ENCODE measurements around the gene CCDC106.
A peak's percentile ranks its signal among the peaks of the same experiment; 100 is the strongest.

Gene CCDC106

DNA sequence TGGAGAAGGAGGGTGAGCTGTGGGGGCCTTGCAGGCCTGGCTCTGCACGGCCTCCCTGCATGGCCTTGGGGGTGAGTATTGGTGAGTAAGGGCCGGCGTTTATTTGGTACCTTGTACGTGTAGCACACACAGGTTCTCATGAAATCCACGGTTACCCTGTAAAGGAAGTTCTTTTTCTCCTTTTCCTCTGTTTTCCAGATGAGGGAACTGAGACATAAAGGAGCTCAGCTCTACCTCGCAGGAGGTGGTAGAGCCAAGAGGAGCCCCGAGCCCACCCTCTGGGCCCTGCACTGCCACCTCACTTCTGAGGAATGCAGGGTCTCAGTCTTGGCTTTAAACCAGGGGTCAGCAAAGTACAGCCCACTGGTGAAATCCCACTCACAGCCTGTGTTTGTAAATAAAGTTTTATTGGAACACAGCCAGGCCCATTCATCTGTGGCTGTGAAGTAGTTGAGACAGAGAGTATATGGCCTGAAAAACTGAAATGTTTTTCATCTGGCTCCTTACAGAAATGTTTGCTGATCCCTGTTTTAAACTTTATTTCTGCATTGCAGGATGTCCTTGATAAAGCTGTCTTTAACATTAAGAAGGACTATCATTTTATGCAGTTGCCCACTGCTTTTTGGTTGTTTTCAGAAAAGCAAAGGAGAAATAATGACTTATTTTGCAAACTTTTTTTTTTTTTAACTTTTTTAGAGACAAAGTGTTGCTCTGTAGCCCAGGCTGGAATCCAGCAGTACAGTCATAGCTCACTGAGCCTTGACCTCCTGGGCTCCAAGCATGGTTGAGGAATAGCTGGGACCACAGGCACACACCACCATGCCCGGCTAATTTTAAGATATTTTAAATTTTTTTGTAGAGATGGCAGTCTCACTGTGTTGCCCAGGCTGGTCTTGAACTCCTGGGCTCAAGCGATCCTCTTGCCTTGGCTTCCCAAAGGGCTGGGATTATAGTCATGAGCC lies 33.4 kb downstream of the CCDC106 start:
- no peaks in the 10 kb centered on the region for H3K9me3 Mint-ChIP-seq
- no peak for DNase-seq (ENCODE audit: low spot score in 2 of 2)
- no peaks in the 10 kb centered on the region for H3K27me3 Mint-ChIP-seq
- ATAC-seq (replicated peaks; ENCODE audit: extremely low read depth, poor library complexity, severe bottlenecking): no peak
- H3K4me3 Mint-ChIP-seq: no peak overlapping the region
- H3K27ac Mint-ChIP-seq (ENCODE audit: low read depth): no peak overlapping the region
- H3K4me1 Mint-ChIP-seq: peaks cover 46% of the 10 kb centered on the region
- peaks cover 20% of the 10 kb centered on the region for H3K36me3 Mint-ChIP-seq (ENCODE audit: insufficient read depth)

DNA sequence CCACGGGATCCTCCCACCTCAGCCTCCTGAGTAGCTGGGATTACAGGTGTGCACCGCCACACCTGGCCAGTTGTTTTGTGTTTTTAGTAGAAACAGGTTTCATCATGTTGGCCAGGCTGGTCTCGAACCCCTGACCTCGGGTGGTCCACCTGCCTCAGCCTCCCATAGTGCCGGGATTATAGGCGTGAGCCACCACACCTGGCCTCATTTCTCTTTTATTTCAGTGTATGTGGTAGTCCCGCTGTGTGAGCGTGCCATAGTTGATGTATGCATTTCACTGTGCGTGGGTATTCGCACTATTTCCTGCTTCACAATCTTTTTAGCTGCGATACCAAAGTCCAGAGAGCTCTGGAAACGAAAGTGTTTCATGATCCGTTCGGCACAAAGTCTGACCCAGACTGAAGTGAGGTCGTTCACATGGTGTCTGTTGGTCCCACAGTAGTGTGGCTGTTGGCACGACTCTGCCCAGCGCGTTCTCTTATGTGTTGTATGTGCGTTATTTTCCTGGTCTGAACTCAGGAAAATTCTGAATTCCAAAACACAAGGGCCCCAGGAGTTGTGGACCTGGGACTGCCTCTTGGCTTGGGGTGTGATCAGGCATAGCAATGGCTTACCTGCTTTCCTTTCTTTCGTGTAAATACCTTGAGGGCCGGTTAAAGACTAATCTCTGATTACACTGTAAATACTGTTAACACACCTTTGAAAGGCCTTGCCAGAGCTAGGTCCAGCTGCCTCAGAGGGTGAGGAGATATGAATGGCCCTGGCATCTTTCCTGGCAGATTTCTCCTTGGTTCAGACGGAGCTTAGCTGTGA lies 35.6 kb downstream of the CCDC106 start:
- no peak overlapping the region for H3K27ac Mint-ChIP-seq (ENCODE audit: low read depth)
- no peaks in the 10 kb centered on the region for H3K27me3 Mint-ChIP-seq
- H3K4me1 Mint-ChIP-seq: peaks cover 28% of the 10 kb centered on the region
- ATAC-seq (replicated peaks; ENCODE audit: extremely low read depth, poor library complexity, severe bottlenecking) (no peak), DNase-seq (ENCODE audit: low spot score in 2 of 2) (no peak)
- no peak overlapping the region for H3K4me3 Mint-ChIP-seq
- peaks cover 15% of the 10 kb centered on the region for H3K36me3 Mint-ChIP-seq (ENCODE audit: insufficient read depth)
- no peaks in the 10 kb centered on the region for H3K9me3 Mint-ChIP-seq

DNA sequence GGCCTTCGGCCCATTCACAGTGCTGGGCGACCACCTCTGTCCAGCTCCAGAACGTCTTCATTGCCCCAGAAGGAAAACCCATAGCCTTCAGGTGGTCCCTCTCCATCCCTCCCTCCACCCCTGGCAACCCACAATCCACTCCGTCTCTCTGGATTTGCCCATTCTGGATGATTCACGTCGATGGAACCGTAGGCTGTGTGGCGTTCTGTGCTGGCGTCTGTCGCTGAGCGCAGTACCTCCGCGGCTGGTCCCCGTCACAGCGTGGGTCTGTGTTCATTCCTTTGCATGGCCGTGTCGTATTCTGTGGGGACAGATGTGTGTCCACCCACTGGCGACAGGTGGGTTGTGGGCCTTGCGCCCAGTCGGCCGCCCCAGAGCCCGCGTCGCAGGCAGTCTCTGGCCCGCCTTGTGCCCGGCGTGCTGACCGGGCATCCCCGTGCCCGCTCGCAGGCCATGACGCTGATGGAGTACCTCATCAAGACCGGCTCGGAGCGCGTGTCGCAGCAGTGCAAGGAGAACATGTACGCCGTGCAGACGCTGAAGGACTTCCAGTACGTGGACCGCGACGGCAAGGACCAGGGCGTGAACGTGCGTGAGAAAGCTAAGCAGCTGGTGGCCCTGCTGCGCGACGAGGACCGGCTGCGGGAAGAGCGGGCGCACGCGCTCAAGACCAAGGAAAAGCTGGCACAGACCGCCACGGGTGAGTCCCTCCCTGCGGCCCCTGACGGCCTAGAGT lies 37.1 kb downstream of the CCDC106 start:
- Mint-ChIP-seq H3K9me3 (no peaks in the 10 kb centered on the region), H3K27ac (ENCODE audit: low read depth) (peak overlapping the region; percentile 35), H3K4me3 (no peak overlapping the region), H3K36me3 (ENCODE audit: insufficient read depth) (peaks cover 16% of the 10 kb centered on the region), H3K27me3 (no peaks in the 10 kb centered on the region), H3K4me1 (peaks cover 19% of the 10 kb centered on the region)
- DNase-seq (ENCODE audit: low spot score in 2 of 2) (no peak), ATAC-seq (replicated peaks; ENCODE audit: extremely low read depth, poor library complexity, severe bottlenecking) (no peak)

DNA sequence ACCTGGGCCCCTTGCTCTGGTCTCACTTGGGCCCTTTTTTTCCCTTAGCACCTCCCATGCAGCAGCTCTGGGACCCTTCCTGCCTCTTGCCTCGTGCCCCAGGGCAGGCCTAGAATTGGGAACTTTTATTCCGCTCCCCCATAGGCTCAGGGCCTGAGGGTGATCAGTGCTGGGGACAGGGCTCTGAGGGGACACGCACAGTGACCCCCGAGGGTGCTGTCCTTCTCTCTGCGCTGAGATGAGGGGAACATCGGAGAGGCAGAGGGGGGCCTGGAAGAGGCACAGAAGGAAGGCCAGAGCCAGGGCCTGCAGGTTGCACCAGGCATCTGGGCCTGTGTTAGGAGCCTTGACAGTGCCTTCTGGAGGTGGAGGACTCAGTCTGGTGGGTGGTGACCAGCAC lies 37.8 kb downstream of the CCDC106 start:
- Mint-ChIP-seq H3K27me3 (no peaks in the 10 kb centered on the region), H3K4me3 (no peak overlapping the region), H3K36me3 (ENCODE audit: insufficient read depth) (peaks cover 17% of the 10 kb centered on the region), H3K4me1 (peaks cover 12% of the 10 kb centered on the region), H3K27ac (ENCODE audit: low read depth) (peak overlapping the region; percentile 35), H3K9me3 (no peaks in the 10 kb centered on the region)
- DNase-seq (ENCODE audit: low spot score in 2 of 2) (no peak), ATAC-seq (replicated peaks; ENCODE audit: extremely low read depth, poor library complexity, severe bottlenecking) (no peak)

DNA sequence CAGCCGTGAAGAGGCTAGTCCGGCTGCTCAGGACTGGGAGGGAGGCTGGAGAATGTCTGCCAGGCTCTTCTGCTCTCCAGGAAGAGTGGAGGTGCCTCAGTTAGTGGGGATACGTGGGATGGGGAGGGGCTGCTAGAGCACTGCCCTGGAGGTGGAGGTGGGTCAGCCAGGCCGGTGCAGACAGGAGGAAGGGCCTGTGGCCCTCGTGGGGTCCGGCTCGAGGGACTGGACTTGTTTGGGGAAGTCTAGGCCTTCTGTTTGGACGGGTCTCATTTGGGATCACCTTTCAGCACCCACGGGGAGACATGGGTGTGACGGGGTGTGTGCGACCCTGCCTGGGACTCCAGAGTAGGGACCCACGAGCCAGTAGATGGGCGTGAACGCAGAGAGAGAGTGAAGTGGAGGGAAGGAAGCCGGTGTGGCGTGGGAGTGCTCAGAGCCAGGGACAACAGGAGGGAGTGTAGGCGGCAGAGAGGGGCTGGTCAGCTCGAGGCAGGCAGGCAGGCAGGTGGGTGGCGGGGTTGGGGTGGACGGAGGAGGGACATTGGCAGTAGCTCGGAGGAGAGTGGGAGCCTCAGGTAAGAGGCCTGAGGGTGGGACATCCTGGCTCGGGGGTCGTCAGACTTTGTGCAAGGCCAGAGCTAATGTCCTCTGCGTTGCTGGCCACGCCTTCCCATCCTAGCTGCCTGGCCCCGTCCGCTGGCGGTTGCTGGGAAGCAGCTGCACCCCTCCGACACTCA lies 38.5 kb downstream of the CCDC106 start:
- DNase-seq (ENCODE audit: low spot score in 2 of 2) (no peak), ATAC-seq (replicated peaks; ENCODE audit: extremely low read depth, poor library complexity, severe bottlenecking) (no peak)
- Mint-ChIP-seq H3K27ac (ENCODE audit: low read depth) (peak overlapping the region; percentile 35), H3K9me3 (no peaks in the 10 kb centered on the region), H3K4me3 (no peak overlapping the region), H3K27me3 (no peaks in the 10 kb centered on the region), H3K36me3 (ENCODE audit: insufficient read depth) (peaks cover 19% of the 10 kb centered on the region), H3K4me1 (peaks cover 11% of the 10 kb centered on the region)

DNA sequence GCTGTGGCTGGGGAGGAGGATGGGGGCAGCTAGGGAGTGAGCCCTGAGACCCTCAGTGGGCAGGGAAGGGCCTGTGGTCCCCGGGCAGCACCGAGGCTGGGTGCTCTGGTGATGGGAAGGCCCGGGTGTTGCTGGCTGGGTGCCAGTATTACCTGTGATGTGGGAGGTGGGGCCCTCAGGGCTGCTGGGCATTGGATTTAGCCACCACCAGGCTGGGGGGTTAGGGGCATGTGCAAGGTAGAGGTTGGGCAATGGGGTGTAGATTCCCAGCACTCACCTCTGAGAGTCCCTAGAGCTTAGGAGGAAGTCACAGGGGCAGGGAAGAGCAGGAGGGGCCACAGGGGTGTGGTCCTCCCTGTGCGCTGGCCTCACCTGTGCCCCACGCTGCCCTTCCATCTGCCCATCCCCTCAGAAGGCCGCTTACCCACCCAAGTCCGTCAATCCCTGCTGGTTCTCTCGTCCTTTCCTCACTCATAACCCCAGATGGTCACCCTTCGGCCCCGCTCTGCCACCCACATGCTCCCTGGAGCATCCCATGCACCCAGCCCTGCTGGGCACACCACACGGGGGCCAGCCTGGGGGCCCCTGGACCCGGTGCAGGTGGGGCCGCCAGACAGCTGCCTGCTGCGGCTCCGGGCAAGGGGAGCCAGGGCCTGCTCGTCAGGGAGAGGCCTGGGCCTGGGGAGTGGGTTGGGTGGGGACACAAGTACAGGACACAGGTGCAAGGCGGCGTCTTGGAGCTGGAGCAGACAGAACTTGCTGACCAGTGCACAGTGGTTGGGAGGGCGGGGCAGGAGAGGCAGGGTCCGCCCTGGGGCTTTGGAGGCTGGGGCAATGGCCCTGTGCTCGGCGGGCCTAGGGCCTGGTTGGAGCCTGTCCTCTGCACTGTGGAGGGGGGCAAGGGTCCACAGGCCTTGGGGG lies 39.5 kb downstream of the CCDC106 start:
- Mint-ChIP-seq H3K27ac (ENCODE audit: low read depth) (no peak overlapping the region), H3K4me3 (no peak overlapping the region), H3K9me3 (no peaks in the 10 kb centered on the region), H3K36me3 (ENCODE audit: insufficient read depth) (peaks cover 16% of the 10 kb centered on the region), H3K27me3 (no peaks in the 10 kb centered on the region), H3K4me1 (peaks cover 11% of the 10 kb centered on the region)
- ATAC-seq (replicated peaks; ENCODE audit: extremely low read depth, poor library complexity, severe bottlenecking): no peak
- no peak for DNase-seq (ENCODE audit: low spot score in 2 of 2)

DNA sequence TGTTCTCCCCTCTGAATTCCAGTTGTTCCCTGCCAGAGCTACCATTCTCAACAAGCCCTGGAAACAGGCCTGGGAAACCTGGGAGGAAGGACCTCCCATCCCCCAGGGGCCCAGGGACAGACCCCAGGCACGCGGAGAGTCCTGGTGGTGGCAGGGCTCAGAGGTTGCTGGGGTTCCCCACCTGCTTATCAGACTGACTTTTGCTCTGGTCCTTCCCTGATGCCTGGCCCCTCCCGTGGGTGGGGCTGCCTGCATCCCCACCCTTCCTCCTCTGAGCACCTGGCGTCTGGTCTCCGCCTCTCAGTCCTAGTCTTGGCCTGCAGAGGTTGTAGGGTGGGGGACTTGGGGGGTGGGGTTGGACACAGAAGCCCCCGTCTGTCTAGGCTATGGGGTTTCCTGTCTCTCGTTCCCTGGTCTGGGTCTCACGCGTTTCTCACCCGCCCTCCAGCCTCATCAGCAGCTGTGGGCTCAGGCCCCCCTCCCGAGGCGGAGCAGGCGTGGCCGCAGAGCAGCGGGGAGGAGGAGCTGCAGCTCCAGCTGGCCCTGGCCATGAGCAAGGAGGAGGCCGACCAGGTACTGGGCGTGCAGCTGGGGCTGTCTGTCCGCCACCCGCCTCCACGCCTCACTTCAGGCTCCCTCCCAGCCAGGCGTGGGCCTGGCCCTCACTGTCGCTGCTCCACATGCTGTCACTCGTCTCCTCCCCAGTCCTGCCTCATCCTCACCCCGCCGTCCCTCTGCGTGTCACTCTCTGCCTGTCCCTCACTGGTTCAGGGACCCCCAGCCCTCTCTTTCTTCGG lies 40.6 kb downstream of the CCDC106 start:
- DNase-seq (ENCODE audit: low spot score in 2 of 2): no peak
- H3K4me1 Mint-ChIP-seq: peaks cover 11% of the 10 kb centered on the region
- H3K27me3 Mint-ChIP-seq: no peaks in the 10 kb centered on the region
- H3K9me3 Mint-ChIP-seq: no peaks in the 10 kb centered on the region
- H3K36me3 Mint-ChIP-seq (ENCODE audit: insufficient read depth): peaks cover 15% of the 10 kb centered on the region
- H3K27ac Mint-ChIP-seq (ENCODE audit: low read depth): no peak overlapping the region
- no peak for ATAC-seq (replicated peaks; ENCODE audit: extremely low read depth, poor library complexity, severe bottlenecking)
- no peak overlapping the region for H3K4me3 Mint-ChIP-seq

DNA sequence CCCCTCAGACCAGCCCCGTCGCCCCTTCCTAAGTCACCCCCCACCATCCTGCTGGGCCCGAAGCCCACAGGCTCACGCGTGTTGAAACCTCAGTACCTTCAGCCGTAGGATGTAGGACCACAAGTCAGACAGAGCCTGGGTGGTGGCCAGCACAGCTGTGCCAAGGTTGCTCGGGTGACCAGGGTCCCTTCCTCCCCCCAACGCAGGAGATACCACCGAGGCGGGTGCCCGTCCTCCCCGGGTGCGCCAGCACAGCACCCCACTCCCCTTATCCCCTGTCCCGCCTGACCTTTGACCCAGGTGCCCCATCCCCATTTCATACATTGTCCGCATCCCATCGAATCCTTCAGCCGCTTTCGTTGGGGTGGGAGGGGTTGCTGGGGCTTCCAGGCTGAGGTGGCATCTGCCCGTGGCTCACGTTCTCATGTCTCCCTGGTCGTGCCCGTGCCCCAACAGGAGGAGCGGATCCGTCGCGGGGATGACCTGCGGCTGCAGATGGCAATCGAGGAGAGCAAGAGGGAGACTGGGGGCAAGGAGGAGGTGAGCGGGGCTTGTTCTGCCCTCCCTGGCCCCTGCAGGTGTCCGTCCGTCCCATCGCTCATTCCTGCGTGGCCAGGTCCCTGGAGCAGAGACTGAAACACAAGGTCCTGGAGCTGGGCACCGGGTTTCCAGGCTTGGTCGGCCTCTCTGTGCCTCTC lies 41.5 kb downstream of the CCDC106 start:
- Mint-ChIP-seq H3K4me1 (peaks cover 11% of the 10 kb centered on the region), H3K27me3 (no peaks in the 10 kb centered on the region), H3K36me3 (ENCODE audit: insufficient read depth) (peaks cover 21% of the 10 kb centered on the region), H3K4me3 (no peak overlapping the region), H3K27ac (ENCODE audit: low read depth) (no peak overlapping the region), H3K9me3 (no peaks in the 10 kb centered on the region)
- ATAC-seq (replicated peaks; ENCODE audit: extremely low read depth, poor library complexity, severe bottlenecking) (no peak), DNase-seq (ENCODE audit: low spot score in 2 of 2) (no peak)

DNA sequence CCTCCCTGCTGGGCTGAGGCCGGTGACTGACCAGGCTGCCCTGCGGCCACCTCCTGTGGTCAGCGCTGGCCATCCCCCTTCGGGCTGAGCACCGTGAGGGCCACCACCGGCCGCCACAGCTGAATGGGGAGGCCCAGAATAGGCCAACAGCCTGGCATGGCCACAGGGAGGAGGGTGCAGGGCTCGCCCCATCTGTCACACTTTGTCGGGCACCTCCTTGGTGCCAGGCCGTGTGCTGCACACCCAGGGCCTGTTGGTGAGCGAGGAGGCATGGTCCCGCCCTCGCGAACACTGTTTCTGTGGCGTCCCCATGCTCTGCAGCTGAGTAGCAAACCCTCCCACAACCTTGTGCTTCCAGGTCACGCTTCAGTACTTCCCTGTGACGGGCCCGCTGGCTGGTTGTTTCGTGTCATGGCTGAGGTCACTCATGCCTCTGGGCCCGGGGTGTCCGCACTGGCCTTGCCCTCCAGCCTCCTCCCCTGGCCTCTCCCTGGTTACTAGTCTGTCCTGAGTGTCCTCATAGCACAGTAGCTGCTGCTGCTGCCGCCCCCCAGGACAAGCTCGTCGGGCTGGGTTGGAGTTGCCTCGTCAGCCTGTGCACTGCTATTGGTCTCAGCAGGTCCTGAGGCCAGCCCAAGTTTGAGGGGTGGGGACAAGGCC lies 42.2 kb downstream of the CCDC106 start:
- Mint-ChIP-seq H3K36me3 (ENCODE audit: insufficient read depth) (peaks cover 23% of the 10 kb centered on the region), H3K27ac (ENCODE audit: low read depth) (no peak overlapping the region), H3K9me3 (no peaks in the 10 kb centered on the region), H3K4me3 (no peak overlapping the region), H3K27me3 (no peaks in the 10 kb centered on the region), H3K4me1 (peaks cover 11% of the 10 kb centered on the region)
- ATAC-seq (replicated peaks; ENCODE audit: extremely low read depth, poor library complexity, severe bottlenecking): no peak
- DNase-seq (ENCODE audit: low spot score in 2 of 2): no peak

All from central memory CD8-positive, alpha-beta T cell (primary cell).